Panc1 (cell line): Measurements from ENCODE around the gene GARIN6. TPM values are rescaled to one million over a fixed set of nuclear protein-coding genes. Genes with fewer than 3 reads are reported as not detected.

ENCODE experiments used
- ATAC-seq: fragments of 200-7000 bp; cut with Tn5 transposase; 2 replicates; pipeline ENCODE4 v1.9.1; 2020; ENCODE audit warnings: mild to moderate bottlenecking, moderate library complexity
- BruUV-seq: library from RNA; stranded (reverse); fragments of 400-500 nt; replicated peaks from 2 replicates; lab custom pipeline; 2021; lab: Mats Ljungman, UMichigan
- CTCF ChIA-PET: fragments of 300-600 bp; sonication (Branson Sonifier 250); formaldehyde crosslinking; loops from one replicate; lab custom pipeline; 2022; ENCODE audit warnings: antibody characterized with exemption; lab: Charles Lee
- POLR2A ChIA-PET: fragments of 300-600 bp; sonication (Branson Sonifier 250); formaldehyde crosslinking; loops from one replicate; lab custom pipeline; 2022; ENCODE audit warnings: antibody characterized with exemption; lab: Charles Lee
- DNase-seq: peaks from one replicate; pipeline ENCODE4 v3.0.0-alpha.2; 2010; ENCODE audit warnings: low read depth, low spot score
- H3K27ac ChIP-seq: 2 replicates; pipeline ENCODE4 v1.5.1; 2011; ENCODE audit warnings: mild to moderate bottlenecking, low read length, inconsistent platforms
- H3K27me3 ChIP-seq: fragments of 200-500 bp; sonication (Bioruptor generic); 2 replicates; pipeline ENCODE4 v1.6.0; 2014; ENCODE audit warnings: low read length, inconsistent platforms; ENCODE audit not compliant: control insufficient read depth, insufficient read depth
- H3K36me3 ChIP-seq: fragments of 200-500 bp; sonication (Bioruptor generic); 2 replicates; pipeline ENCODE4 v1.5.1; 2014; ENCODE audit warnings: inconsistent platforms, mild to moderate bottlenecking, low read length, moderate library complexity; ENCODE audit not compliant: control insufficient read depth, insufficient read depth
- H3K4me1 ChIP-seq: 2 replicates; pipeline ENCODE4 v1.5.1; 2011; ENCODE audit warnings: inconsistent platforms, mild to moderate bottlenecking, low read length, moderate library complexity; ENCODE audit not compliant: control insufficient read depth, insufficient read depth
- H3K4me3 ChIP-seq, 2 experiments: 2 replicates each; pipeline ENCODE4 v1.5.1; 2011 to 2012; ENCODE audit warnings: low read depth in 2 of 2, low read length in 2 of 2, mild to moderate bottlenecking in 2 of 2, inconsistent platforms in 1 of 2, moderate library complexity in 1 of 2
- H3K9me3 ChIP-seq: fragments of 200-500 bp; sonication (Bioruptor generic); 2 replicates; pipeline ENCODE4 v1.5.1; 2014; ENCODE audit warnings: low read depth, mild to moderate bottlenecking, inconsistent platforms, low read length, moderate library complexity; ENCODE audit not compliant: control insufficient read depth, insufficient read depth
- POLR2AphosphoS5 ChIP-seq: IDR thresholded peaks from 2 replicates; pipeline ENCODE4 v1.6.1; 2012; ENCODE audit warnings: mild to moderate bottlenecking, low read depth, low read length, moderate library complexity
- SIN3A ChIP-seq: IDR thresholded peaks from 2 replicates; pipeline ENCODE4 v1.6.1; 2012; ENCODE audit warnings: low read depth, mild to moderate bottlenecking, low read length, moderate library complexity, borderline replicate concordance; ENCODE audit not compliant: insufficient read depth
- TCF7L2 ChIP-seq: IDR thresholded peaks from 2 replicates; pipeline ENCODE4 v1.6.1; 2011; ENCODE audit warnings: mild to moderate bottlenecking, low read depth, low read length, inconsistent platforms
- in situ Hi-C: cut with HindIII; loops from 2 replicates; pipeline ENCODE4 v1.10.0; 2016; ENCODE audit warnings: low sequenced_read_pairs, low pct_unique_long_range_greater_than_20kb
- intact Hi-C: fragments of 100-400 bp; cut with micrococcal nuclease; formaldehyde crosslinking; loops from one replicate; pipeline ENCODE4 v1.10.0; 2022; ENCODE audit not compliant: unreplicated experiment
- total RNA-seq: library from RNA; stranded (reverse); gene quantifications from one replicate; pipeline ENCODE4 v1.2.1, GENCODE V29; 2021; ENCODE audit not compliant: unreplicated experiment
- TF ChIP-seq, protein P1 (sequence below), 2 experiments: IDR thresholded peaks; 2 replicates each; pipeline ENCODE4 v1.6.1; 2011 to 2012; ENCODE audit warnings: low read depth in 2 of 2, control low read depth in 1 of 2, low read length in 1 of 2, mild to moderate bottlenecking in 1 of 2, moderate library complexity in 1 of 2; ENCODE audit not compliant: insufficient read depth in 1 of 2
- TF ChIP-seq, protein P2 (sequence below): fragments of 450-650 bp; IDR thresholded peaks from 2 replicates; pipeline ENCODE4 v1.5.1; 2017; ENCODE audit warnings: mild to moderate bottlenecking

GARIN6 gene
- total RNA-seq, 1 experiment from 2014 or later, result not detected

DNA sequence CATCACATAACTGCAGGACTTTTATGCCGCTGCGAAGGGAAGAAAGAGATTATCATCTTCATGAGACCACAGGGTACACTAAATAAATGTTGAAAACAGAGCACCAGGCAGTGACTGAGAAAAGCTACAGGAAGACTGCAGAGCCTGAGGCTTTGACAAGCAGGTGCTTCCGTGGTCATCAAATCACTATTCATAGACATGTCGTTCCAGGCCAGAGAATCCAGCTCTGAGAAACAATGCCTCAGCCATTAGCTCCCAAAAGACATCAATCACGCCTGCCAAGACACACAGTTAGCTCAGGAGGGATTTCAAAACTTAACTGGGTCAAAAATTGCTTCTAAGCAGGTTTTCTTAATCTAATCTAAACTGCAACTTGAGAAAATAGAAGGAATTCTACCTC, 47.2 kb upstream of the GARIN6 start:
- intact Hi-C loops, result no loop called here
- in situ Hi-C loops, result no loop called here
- H3K27me3 ChIP-seq, result no peaks in the 10 kb centered on the region
- POLR2A ChIA-PET, result no interaction called here
- H3K4me1 ChIP-seq, result no peaks in the 10 kb centered on the region
- no peak overlapping the region for H3K27ac ChIP-seq
- H3K36me3 ChIP-seq, result no peaks in the 10 kb centered on the region; the same call in 1 of the 2 replicates
- TF ChIP-seq SIN3A (no peak), TCF7L2 (no peak)
- CTCF ChIA-PET, result no interaction called here
- no peaks in the 10 kb centered on the region; the same call in 1 of the 2 replicates for H3K9me3 ChIP-seq
- H3K4me3 ChIP-seq, result no peak overlapping the region
- no peak for ATAC-seq
- DNase-seq, result no peak
- BruUV-seq, result no TSS peak

DNA sequence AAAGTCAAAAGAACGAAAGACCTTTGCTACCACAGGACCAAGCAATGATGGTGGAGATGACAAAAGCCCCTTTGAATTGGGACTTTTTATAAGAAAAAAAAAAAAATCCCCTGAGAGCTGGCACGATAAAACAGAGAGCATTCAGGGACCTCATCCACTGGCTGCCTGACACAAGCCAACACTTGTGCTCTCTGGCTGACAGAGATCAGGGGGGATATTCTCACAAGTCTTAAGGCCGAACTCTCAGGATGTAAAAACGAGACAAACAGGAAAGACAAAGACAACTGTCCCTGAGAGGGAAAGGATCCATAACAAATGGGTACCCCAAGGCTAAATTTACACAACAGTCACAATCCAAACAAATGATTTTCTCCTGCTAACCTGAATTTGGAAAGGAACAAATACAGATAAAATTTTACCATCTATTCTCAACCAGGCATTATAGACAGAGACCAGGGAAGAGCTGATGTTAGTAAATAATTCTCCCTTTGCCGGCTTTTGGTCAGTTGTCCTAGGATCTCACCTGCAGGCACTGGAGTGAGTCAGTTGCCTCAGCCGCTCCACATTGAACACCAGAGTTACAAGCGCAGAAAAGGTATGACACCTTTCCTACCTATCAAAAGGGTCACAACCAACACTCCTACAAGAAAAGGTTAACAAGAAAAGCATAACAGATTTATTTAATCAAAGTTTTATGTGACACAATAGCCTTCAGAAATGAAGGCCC, 37.9 kb upstream of the GARIN6 start:
- no TSS peak for BruUV-seq

More for the DNA sequence above, 37.9 kb upstream of the GARIN6 start:
- CTCF ChIA-PET, result no interaction called here
- TF ChIP-seq POLR2AphosphoS5, result no peak
- no peak for TF ChIP-seq TCF7L2
- TF ChIP-seq, protein P1, sequence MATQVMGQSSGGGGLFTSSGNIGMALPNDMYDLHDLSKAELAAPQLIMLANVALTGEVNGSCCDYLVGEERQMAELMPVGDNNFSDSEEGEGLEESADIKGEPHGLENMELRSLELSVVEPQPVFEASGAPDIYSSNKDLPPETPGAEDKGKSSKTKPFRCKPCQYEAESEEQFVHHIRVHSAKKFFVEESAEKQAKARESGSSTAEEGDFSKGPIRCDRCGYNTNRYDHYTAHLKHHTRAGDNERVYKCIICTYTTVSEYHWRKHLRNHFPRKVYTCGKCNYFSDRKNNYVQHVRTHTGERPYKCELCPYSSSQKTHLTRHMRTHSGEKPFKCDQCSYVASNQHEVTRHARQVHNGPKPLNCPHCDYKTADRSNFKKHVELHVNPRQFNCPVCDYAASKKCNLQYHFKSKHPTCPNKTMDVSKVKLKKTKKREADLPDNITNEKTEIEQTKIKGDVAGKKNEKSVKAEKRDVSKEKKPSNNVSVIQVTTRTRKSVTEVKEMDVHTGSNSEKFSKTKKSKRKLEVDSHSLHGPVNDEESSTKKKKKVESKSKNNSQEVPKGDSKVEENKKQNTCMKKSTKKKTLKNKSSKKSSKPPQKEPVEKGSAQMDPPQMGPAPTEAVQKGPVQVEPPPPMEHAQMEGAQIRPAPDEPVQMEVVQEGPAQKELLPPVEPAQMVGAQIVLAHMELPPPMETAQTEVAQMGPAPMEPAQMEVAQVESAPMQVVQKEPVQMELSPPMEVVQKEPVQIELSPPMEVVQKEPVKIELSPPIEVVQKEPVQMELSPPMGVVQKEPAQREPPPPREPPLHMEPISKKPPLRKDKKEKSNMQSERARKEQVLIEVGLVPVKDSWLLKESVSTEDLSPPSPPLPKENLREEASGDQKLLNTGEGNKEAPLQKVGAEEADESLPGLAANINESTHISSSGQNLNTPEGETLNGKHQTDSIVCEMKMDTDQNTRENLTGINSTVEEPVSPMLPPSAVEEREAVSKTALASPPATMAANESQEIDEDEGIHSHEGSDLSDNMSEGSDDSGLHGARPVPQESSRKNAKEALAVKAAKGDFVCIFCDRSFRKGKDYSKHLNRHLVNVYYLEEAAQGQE (IDR thresholded peaks at IDR 0.05; ENCODE audit: insufficient read depth in 1 of 2, low read depth in 2 of 2, low read length in 1 of 2), result no peak
- no peak for TF ChIP-seq SIN3A
- TF ChIP-seq, protein P2, sequence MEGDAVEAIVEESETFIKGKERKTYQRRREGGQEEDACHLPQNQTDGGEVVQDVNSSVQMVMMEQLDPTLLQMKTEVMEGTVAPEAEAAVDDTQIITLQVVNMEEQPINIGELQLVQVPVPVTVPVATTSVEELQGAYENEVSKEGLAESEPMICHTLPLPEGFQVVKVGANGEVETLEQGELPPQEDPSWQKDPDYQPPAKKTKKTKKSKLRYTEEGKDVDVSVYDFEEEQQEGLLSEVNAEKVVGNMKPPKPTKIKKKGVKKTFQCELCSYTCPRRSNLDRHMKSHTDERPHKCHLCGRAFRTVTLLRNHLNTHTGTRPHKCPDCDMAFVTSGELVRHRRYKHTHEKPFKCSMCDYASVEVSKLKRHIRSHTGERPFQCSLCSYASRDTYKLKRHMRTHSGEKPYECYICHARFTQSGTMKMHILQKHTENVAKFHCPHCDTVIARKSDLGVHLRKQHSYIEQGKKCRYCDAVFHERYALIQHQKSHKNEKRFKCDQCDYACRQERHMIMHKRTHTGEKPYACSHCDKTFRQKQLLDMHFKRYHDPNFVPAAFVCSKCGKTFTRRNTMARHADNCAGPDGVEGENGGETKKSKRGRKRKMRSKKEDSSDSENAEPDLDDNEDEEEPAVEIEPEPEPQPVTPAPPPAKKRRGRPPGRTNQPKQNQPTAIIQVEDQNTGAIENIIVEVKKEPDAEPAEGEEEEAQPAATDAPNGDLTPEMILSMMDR, result no peak
- H3K9me3 ChIP-seq, result no peaks in the 10 kb centered on the region
- H3K27me3 ChIP-seq, result no peaks in the 10 kb centered on the region
- intact Hi-C loops, result no loop called here
- DNase-seq (no peak), ATAC-seq (no peak)
- no peaks in the 10 kb centered on the region for H3K36me3 ChIP-seq
- in situ Hi-C loops, result no loop called here
- POLR2A ChIA-PET, result no interaction called here
- H3K4me1 ChIP-seq, result no peaks in the 10 kb centered on the region
- no peak overlapping the region for H3K27ac ChIP-seq
- no peak overlapping the region for H3K4me3 ChIP-seq
